ENCODE measurements around the gene TMC2.

Gene TMC2

GRCh38 chr20:2595076-2595475 is 58.7 kb downstream of the TMC2 start:
- no peak for DNase-seq

GRCh38 chr20:2596673-2597279 is 60.4 kb downstream of the TMC2 start:
- no peak for DNase-seq

- DNase-seq, result no peak
Observed at GRCh38 chr20:2599288-2600006, 63.1 kb downstream of the TMC2 start.

GRCh38 chr20:2602046-2602735 is 65.8 kb downstream of the TMC2 start:
- DNase-seq, result no peak

GRCh38 chr20:2602746-2603145 is 66.4 kb downstream of the TMC2 start:
- DNase-seq, result no peak

- DNase-seq, result no peak
Observed at GRCh38 chr20:2603816-2604505, 67.6 kb downstream of the TMC2 start.

- DNase-seq, result no peak
Observed at GRCh38 chr20:2604506-2604835, 68.1 kb downstream of the TMC2 start.

- DNase-seq, result no peak
Observed at GRCh38 chr20:2606507-2607006, 70.2 kb downstream of the TMC2 start.

GRCh38 chr20:2610326-2610725 is 74.0 kb downstream of the TMC2 start:
- no peak for DNase-seq

- no peak for DNase-seq
Observed at GRCh38 chr20:2610941-2611720, 74.8 kb downstream of the TMC2 start.

GRCh38 chr20:2612073-2612472 is 75.7 kb downstream of the TMC2 start:
- no peak for DNase-seq

GRCh38 chr20:2616634-2617033 is 80.3 kb downstream of the TMC2 start:
- DNase-seq, result no peak

GRCh38 chr20:2617099-2617714 is 80.8 kb downstream of the TMC2 start:
- DNase-seq, result no peak

- no peak for DNase-seq
Observed at GRCh38 chr20:2618815-2619214, 82.4 kb downstream of the TMC2 start.

GRCh38 chr20:2619337-2619736 is 83.0 kb downstream of the TMC2 start:
- no peak for DNase-seq

- DNase-seq, result no peak
Observed at GRCh38 chr20:2619961-2620595, 83.7 kb downstream of the TMC2 start.

GRCh38 chr20:2624190-2624589 is 87.8 kb downstream of the TMC2 start:
- no peak for DNase-seq

- DNase-seq, result no peak
Observed at GRCh38 chr20:2625062-2625461, 88.7 kb downstream of the TMC2 start.

GRCh38 chr20:2626853-2627541 is 90.6 kb downstream of the TMC2 start:
- no peak for DNase-seq

- DNase-seq, result no peak
Observed at GRCh38 chr20:2631228-2631627, 94.9 kb downstream of the TMC2 start.

- no peak for DNase-seq
Observed at GRCh38 chr20:2633381-2633780, 97.0 kb downstream of the TMC2 start.

All from activated T-cell treated with anti-CD3 and anti-CD28 coated beads, Interleukin-2, amount 50 U/mL, for 48 hours (primary cell).